ENCODE measurements around the gene THOC6. TPM values are rescaled to one million over a fixed set of nuclear protein-coding genes. Genes with fewer than 3 reads are reported as not detected.
A peak's percentile ranks its signal among the peaks of the same experiment; 100 is the strongest.

Gene THOC6
- total RNA-seq, 1 donor from 2014 or later: 30.2 TPM

DNA sequence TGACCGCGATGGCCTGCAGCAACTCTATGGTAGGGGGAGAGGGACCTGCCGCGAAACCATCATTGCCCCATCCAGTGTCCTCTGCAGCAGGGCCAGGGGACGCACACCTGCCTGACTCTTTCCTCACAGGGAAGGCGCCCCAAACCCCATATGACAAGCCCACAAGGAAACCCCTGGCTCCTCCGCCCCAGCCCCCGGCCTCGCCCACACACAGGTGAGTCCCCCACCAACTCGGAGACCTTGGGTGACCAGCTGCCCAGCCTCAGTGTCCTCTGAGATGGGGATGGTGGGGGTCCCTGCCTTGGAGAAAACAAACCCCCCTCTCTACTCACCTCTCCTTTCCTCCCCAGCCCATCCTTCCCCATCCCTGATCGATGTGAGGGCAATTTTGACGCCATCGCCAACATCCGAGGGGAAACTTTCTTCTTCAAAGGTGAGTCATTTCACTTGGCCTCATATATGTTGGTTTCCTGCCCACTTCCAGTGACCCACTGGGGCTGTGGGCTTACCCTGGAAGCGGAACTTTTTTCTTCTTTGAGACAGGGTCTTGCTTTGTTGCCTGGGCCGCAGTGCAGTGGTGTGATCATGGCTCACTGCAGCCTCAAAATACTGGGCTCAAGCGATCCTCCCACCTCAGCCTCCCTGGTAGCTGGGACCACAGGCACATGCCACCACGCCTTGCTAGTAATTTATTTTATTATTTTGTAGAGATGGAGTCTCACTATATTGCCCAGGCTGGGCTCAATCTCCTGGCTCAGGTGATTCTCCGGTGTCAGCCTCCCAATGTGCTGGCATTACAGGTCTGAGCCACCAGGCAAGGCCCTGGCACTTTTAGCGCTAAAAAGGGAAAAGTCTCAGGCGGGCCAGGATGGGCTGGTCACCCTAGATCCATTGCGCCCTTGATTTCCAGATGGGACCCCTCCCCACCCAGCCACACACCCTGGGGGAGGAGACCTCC lies 33.6 kb downstream of the THOC6 start:
- peaks cover 7% of the 10 kb centered on the region for H3K27me3 Mint-ChIP-seq (ENCODE audit: unreplicated experiment)
- DNase-seq: no peak
- no peaks in the 10 kb centered on the region for H3K36me3 Mint-ChIP-seq (ENCODE audit: unreplicated experiment)
- peaks cover 3% of the 10 kb centered on the region for H3K9me3 Mint-ChIP-seq (ENCODE audit: unreplicated experiment)
- TF ChIP-seq, protein P1, sequence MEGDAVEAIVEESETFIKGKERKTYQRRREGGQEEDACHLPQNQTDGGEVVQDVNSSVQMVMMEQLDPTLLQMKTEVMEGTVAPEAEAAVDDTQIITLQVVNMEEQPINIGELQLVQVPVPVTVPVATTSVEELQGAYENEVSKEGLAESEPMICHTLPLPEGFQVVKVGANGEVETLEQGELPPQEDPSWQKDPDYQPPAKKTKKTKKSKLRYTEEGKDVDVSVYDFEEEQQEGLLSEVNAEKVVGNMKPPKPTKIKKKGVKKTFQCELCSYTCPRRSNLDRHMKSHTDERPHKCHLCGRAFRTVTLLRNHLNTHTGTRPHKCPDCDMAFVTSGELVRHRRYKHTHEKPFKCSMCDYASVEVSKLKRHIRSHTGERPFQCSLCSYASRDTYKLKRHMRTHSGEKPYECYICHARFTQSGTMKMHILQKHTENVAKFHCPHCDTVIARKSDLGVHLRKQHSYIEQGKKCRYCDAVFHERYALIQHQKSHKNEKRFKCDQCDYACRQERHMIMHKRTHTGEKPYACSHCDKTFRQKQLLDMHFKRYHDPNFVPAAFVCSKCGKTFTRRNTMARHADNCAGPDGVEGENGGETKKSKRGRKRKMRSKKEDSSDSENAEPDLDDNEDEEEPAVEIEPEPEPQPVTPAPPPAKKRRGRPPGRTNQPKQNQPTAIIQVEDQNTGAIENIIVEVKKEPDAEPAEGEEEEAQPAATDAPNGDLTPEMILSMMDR (IDR thresholded peaks at IDR 0.05; ENCODE audit: partially characterized antibody, unreplicated experiment): no peak
- no peaks in the 10 kb centered on the region for H3K4me1 Mint-ChIP-seq (ENCODE audit: low read depth, unreplicated experiment)
- no peak overlapping the region for H3K4me3 Mint-ChIP-seq (ENCODE audit: unreplicated experiment)
- H3K27ac Mint-ChIP-seq (ENCODE audit: unreplicated experiment): no peak overlapping the region

DNA sequence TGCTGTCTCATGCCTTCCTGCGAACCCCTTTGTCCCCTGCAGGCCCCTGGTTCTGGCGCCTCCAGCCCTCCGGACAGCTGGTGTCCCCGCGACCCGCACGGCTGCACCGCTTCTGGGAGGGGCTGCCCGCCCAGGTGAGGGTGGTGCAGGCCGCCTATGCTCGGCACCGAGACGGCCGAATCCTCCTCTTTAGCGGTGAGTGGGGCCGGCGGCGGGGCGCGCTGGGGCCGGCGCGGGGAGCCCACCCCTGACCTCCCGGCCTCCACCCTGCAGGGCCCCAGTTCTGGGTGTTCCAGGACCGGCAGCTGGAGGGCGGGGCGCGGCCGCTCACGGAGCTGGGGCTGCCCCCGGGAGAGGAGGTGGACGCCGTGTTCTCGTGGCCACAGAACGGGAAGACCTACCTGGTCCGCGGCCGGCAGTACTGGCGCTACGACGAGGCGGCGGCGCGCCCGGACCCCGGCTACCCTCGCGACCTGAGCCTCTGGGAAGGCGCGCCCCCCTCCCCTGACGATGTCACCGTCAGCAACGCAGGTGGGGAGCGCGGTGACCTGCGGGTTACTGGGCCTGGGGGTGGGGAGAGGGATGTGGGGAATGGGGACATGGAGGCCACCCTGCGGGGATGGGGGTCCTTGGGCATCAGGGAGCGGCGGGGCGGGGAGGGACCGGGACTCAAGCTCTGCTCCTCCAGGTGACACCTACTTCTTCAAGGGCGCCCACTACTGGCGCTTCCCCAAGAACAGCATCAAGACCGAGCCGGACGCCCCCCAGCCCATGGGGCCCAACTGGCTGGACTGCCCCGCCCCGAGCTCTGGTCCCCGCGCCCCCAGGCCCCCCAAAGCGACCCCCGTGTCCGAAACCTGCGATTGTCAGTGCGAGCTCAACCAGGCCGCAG lies 34.5 kb downstream of the THOC6 start:
- no peaks in the 10 kb centered on the region for H3K4me1 Mint-ChIP-seq (ENCODE audit: low read depth, unreplicated experiment)
- TF ChIP-seq, protein P1 (IDR thresholded peaks at IDR 0.05; ENCODE audit: partially characterized antibody, unreplicated experiment): no peak
- peaks cover 3% of the 10 kb centered on the region for H3K9me3 Mint-ChIP-seq (ENCODE audit: unreplicated experiment)
- peak; percentile 61 for DNase-seq
- H3K4me3 Mint-ChIP-seq (ENCODE audit: unreplicated experiment): peak overlapping the region; percentile 84
- H3K27ac Mint-ChIP-seq (ENCODE audit: unreplicated experiment): no peak overlapping the region
- no peaks in the 10 kb centered on the region for H3K36me3 Mint-ChIP-seq (ENCODE audit: unreplicated experiment)
- peaks cover 7% of the 10 kb centered on the region for H3K27me3 Mint-ChIP-seq (ENCODE audit: unreplicated experiment)

DNA sequence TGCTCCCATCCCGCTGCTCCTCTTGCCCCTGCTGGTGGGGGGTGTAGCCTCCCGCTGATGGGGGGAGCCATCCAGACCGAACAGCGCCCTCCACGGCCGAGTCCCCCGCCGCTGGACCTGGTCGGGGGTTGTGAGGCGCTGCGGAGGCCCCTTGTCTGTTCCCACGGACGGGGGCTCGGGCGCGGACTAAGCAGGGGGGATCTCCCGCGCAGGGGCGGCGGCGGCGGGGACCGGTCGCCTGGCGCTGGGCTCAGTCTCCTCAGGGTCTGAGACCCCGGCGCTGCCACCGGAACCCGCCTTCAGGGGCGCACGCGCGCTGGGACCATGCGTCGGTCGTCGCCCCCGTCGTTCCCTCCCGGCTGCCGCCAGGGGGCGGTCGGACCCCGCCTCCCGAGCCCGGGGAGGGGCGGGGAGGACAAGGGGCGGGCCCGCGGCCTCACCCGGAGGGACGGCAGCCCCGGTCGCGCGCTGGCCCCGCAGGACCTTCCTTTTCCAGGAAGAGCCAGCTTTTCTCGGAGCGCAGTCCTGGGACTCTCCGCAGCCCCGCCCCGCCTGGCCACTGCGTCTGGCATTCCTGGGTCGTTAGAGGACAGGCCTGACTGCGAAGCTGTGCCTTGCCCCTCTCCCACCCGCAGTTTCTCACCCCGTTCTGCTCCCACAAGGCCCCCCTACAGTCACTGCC lies 35.3 kb downstream of the THOC6 start:
- peak overlapping the region; percentile 66 for H3K27ac Mint-ChIP-seq (ENCODE audit: unreplicated experiment)
- no peaks in the 10 kb centered on the region for H3K4me1 Mint-ChIP-seq (ENCODE audit: low read depth, unreplicated experiment)
- TF ChIP-seq, protein P1 (IDR thresholded peaks at IDR 0.05; ENCODE audit: partially characterized antibody, unreplicated experiment): peak; percentile 96
- no peaks in the 10 kb centered on the region for H3K36me3 Mint-ChIP-seq (ENCODE audit: unreplicated experiment)
- peak overlapping the region; percentile 84 for H3K4me3 Mint-ChIP-seq (ENCODE audit: unreplicated experiment)
- DNase-seq: peak; percentile 92
- peaks cover 3% of the 10 kb centered on the region for H3K9me3 Mint-ChIP-seq (ENCODE audit: unreplicated experiment)
- peaks cover 3% of the 10 kb centered on the region for H3K27me3 Mint-ChIP-seq (ENCODE audit: unreplicated experiment)

DNA sequence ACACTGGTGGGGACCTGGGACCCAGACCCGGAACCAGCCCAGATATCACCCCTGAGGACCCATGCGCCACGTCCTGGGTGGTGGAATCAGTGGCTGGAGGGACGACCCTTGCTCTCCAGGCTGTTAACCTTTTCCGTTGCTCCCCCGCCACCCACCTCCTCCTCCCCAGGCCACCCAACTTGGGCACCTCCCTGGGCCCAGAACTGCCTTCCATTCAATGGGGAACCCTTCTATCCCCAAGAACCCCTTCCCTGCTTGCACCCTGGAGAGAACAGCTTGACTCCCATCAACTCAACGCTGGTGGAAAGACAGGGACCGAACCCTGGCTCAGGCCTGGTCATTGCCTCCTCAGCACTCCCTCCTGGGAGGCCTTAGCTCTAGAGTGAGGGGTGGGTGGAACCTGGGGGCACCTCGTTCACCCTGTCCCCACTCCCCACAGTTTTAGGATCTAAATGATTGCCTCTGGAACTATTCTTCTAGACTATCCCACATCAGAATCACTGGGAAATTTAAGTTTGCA lies 35.9 kb downstream of the THOC6 start:
- Mint-ChIP-seq H3K4me3 (ENCODE audit: unreplicated experiment) (peak overlapping the region; percentile 74), H3K27ac (ENCODE audit: unreplicated experiment) (peak overlapping the region; percentile 66), H3K9me3 (ENCODE audit: unreplicated experiment) (peaks cover 3% of the 10 kb centered on the region), H3K4me1 (ENCODE audit: low read depth, unreplicated experiment) (no peaks in the 10 kb centered on the region), H3K36me3 (ENCODE audit: unreplicated experiment) (no peaks in the 10 kb centered on the region), H3K27me3 (ENCODE audit: unreplicated experiment) (peaks cover 3% of the 10 kb centered on the region)
- TF ChIP-seq, protein P1 (IDR thresholded peaks at IDR 0.05; ENCODE audit: partially characterized antibody, unreplicated experiment): no peak
- DNase-seq: no peak
